D721Med (cell line): Measurements from ENCODE around the gene GRK5.

Experiments
- DNase-seq: peaks from one replicate; pipeline ENCODE4 v3.0.0; 2011; ENCODE audit warnings: low spot score; ENCODE audit not compliant: insufficient read length
- FAIRE-seq: peaks from 2 replicates; lab custom pipeline; 2011; peaks lifted over from hg19 to GRCh38; lab: Jason Lieb, UNC
- TF ChIP-seq, protein P1 (sequence below): IDR thresholded peaks from 2 replicates; pipeline ENCODE4 v1.5.1; 2012; ENCODE audit warnings: mild to moderate bottlenecking, control low read depth; ENCODE audit not compliant: insufficient read depth; ENCODE audit errors: missing control alignments

Gene GRK5

DNA sequence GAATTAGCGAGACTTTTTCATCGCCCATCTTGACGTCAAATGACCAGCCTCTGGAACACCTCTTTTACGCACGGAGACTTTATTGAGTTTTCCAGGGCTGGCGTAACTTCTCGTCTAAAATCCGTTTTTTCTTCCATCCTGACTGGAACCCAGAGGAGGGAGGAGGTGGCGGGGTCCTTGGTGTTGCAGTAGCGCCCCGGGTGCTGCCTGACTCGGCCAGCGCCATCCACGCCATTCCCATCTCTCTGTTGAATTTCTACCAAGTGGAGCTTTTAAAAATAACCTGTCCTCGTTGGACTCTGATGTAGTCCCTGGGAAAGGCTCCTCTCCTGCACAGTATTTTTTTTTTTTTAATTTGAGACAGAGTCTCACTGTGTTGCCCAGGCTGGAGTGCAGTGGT is 179.3 kb downstream of the GRK5 start:
- DNase-seq (no peak), FAIRE-seq (no peak)
- TF ChIP-seq, protein P1, sequence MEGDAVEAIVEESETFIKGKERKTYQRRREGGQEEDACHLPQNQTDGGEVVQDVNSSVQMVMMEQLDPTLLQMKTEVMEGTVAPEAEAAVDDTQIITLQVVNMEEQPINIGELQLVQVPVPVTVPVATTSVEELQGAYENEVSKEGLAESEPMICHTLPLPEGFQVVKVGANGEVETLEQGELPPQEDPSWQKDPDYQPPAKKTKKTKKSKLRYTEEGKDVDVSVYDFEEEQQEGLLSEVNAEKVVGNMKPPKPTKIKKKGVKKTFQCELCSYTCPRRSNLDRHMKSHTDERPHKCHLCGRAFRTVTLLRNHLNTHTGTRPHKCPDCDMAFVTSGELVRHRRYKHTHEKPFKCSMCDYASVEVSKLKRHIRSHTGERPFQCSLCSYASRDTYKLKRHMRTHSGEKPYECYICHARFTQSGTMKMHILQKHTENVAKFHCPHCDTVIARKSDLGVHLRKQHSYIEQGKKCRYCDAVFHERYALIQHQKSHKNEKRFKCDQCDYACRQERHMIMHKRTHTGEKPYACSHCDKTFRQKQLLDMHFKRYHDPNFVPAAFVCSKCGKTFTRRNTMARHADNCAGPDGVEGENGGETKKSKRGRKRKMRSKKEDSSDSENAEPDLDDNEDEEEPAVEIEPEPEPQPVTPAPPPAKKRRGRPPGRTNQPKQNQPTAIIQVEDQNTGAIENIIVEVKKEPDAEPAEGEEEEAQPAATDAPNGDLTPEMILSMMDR: no peak

- TF ChIP-seq, protein P1: no peak
- DNase-seq (no peak), FAIRE-seq (no peak)
These were observed 181.5 kb downstream of the GRK5 start for GRCh38 chr10:119388849-119389345.

GRCh38 chr10:119391440-119392251 is 184.3 kb downstream of the GRK5 start:
- DNase-seq: no peak
- TF ChIP-seq, protein P1: no peak
- FAIRE-seq: no peak

- FAIRE-seq (no peak), DNase-seq (no peak)
- TF ChIP-seq, protein P1: no peak
These were observed 185.6 kb downstream of the GRK5 start for GRCh38 chr10:119393019-119393418.

DNA sequence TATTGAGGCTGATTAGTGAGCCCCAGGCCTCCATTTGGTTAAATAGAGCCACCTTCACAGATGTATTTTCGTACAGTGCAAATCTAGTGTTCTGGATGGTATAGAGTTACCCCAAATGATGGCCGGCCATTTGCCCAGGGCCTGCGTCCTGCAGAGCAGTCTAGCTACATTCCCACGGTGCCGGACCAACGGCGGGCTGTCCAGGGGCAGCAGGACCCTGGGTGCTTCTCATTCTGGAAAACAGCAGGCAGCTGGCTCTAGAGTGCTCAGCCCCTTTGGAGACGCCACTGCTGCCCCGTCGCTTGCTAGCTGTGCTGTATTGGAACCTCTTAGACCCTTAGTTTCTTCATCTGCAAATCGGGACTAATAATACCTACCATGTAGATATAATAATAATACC is 186.1 kb downstream of the GRK5 start:
- no peak for DNase-seq
- no peak for FAIRE-seq
- TF ChIP-seq, protein P1: no peak

DNA sequence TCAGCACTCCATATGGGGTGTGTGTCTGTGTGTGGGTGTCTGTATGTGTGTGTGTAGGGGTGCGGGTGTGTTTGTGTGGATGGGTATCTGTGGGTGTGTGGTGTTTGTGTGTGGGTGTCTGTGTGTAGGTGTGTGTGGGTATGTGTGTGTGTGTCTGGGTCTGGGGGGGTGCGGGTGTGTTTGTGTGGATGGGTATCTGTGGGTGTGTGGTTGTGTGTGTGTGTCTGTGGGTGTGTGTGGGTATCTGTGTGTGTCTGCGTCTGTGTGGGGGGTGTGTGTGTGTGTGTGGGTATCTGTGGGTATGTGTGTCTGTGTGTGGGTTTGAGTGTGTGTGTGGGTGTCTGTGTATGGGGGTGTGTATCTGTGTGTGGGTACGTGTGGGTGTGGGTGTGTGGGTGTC is 186.5 kb downstream of the GRK5 start:
- TF ChIP-seq, protein P1: no peak
- FAIRE-seq: no peak

More for the DNA sequence above, 186.5 kb downstream of the GRK5 start:
- DNase-seq: no peak
